Upper lobe of left lung (tissue), 6 donors: ENCODE data around the gene DNAJB13. TPM values are rescaled to one million over a fixed set of nuclear protein-coding genes. Genes with fewer than 3 reads are reported as not detected.

Experiments
- ATAC-seq, 2 donors: fragments of 200-7000 bp; cut with Tn5 transposase; one replicate each; pipeline ENCODE4 v1.9.1; 2022; ENCODE audit warnings: mild to moderate bottlenecking in 2 of 2, moderate library complexity in 2 of 2; ENCODE audit not compliant: low FRiP score in 2 of 2
- DNase-seq, 2 donors: peaks; one replicate each; pipeline ENCODE4 v3.0.0-alpha.2; 2019 to 2020
- H3K27ac ChIP-seq, 4 donors: fragments of 200-600 bp; sonication (generic); one replicate each; pipeline ENCODE4 v1.5.1; 2016 to 2019
- H3K27me3 ChIP-seq, 4 donors: fragments of 200-600 bp; sonication (generic); one replicate each; pipeline ENCODE4 v1.5.1; 2017 to 2019
- H3K36me3 ChIP-seq, 4 donors: fragments of 200-600 bp; sonication (generic); one replicate each; pipeline ENCODE4 v1.5.1; 2016 to 2019
- H3K4me1 ChIP-seq, 4 donors: fragments of 200-600 bp; sonication (generic); one replicate each; pipeline ENCODE4 v1.5.1; 2018 to 2019
- H3K4me3 ChIP-seq, 4 donors: fragments of 200-600 bp; sonication (generic); one replicate each; pipeline ENCODE4 v1.5.1; 2017 to 2019; ENCODE audit warnings: mild to moderate bottlenecking in 2 of 4, moderate library complexity in 1 of 4
- H3K9me3 ChIP-seq, 4 donors: fragments of 200-600 bp; sonication (generic); one replicate each; pipeline ENCODE4 v1.5.1; 2018 to 2019
- CTCF ChIP-seq, 6 experiments: fragments of 450-650 bp in 4 of 6; fragments of 200-600 bp in 2 of 6; sonication (generic) in 2 of 6; IDR thresholded peaks; one replicate each; pipeline ENCODE4 v1.5.1; 2016 to 2019; ENCODE audit warnings: antibody characterized with exemption in 6 of 6
- EP300 ChIP-seq, 4 donors: sonication (generic); formaldehyde crosslinking; IDR thresholded peaks; one replicate each; pipeline ENCODE4 v1.5.1; 2017; ENCODE audit warnings: antibody characterized with exemption in 4 of 4, control low read depth in 2 of 4
- POLR2A ChIP-seq, 4 donors: fragments of 450-650 bp; IDR thresholded peaks; one replicate each; pipeline ENCODE4 v1.5.1; 2016 to 2017; ENCODE audit warnings: antibody characterized with exemption in 4 of 4, mild to moderate bottlenecking in 2 of 4
- POLR2AphosphoS5 ChIP-seq, 2 donors: sonication (generic); formaldehyde crosslinking; IDR thresholded peaks; one replicate each; pipeline ENCODE4 v1.5.1; 2017; ENCODE audit warnings: antibody characterized with exemption in 2 of 2
- WGBS, 2 donors: methylation state at CpG; one replicate each; pipeline ENCODE4 v1.1.5; 2017 to 2018; 5-methylcytosine and 5-hydroxymethylcytosine counted together
- total RNA-seq, 6 donors: library from RNA; depleted of rRNA in 4 of 6; stranded (reverse); fragments of >200 nt in 4 of 6; gene quantifications; one replicate each; pipeline versions ENCODE4 v1.1.0 to v1.2.1, GENCODE V29; 2016 to 2021
- donor health status: DM: no; HTN: no; CAD: no; lungs with moderate emphysema.
- donor health status: DM: no; HTN: yes; CAD: no; lungs with severe emphysema.

DNAJB13 gene
- total RNA-seq, 6 donors from 2014 or later: 0.49 to 16.5 (median 6.3) TPM

DNA sequence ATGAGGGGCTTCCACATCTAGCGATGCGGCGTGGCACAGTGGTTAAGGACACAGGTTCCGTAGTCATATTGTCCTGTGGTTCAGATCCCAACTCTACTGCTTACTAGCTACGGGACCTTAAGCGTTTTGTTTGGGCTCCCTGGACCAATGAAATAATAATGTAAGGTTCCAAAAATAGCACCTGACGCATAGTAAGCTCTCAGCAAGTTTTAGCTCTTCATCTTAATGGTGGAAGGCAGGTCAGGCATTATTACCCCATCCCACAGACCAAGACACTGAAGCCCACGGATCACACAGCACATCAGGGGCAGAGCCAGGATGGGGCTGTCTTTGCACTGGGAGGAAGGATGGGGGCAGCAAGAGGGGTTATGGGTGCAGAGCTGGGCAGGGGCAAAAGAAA, 13.0 kb downstream of the DNAJB13 start:
- no peaks in the 10 kb centered on the region for H3K36me3 ChIP-seq
- no peaks in the 10 kb centered on the region for H3K9me3 ChIP-seq
- ATAC-seq (no peak), DNase-seq (no peak)
- peaks cover 0 to 13% (median 6%) of the 10 kb centered on the region in 4 donors for H3K4me1 ChIP-seq
- H3K27me3 ChIP-seq: no peaks in the 10 kb centered on the region
- no peak overlapping the region for H3K27ac ChIP-seq
- H3K4me3 ChIP-seq: no peak overlapping the region
- TF ChIP-seq POLR2AphosphoS5 (IDR thresholded peaks at IDR 0.05) (no peak), CTCF (IDR thresholded peaks at IDR 0.05) (no peak), EP300 (IDR thresholded peaks at IDR 0.05) (no peak), POLR2A (IDR thresholded peaks at IDR 0.05) (no peak)
- WGBS, 2 donors: 75 to 78% methylated on average over 8 of the region's 8 CpGs

- ATAC-seq (no peak), DNase-seq (no peak)
- H3K9me3 ChIP-seq: no peaks in the 10 kb centered on the region
- no peak overlapping the region for H3K4me3 ChIP-seq
- TF ChIP-seq POLR2AphosphoS5 (IDR thresholded peaks at IDR 0.05) (no peak), POLR2A (IDR thresholded peaks at IDR 0.05) (no peak), CTCF (IDR thresholded peaks at IDR 0.05) (no peak), EP300 (IDR thresholded peaks at IDR 0.05) (no peak)
- 65 to 68% methylated on average over 9 to 10 of the region's 10 CpGs for WGBS, 2 donors
- H3K27me3 ChIP-seq: no peaks in the 10 kb centered on the region
- no peak overlapping the region for H3K27ac ChIP-seq
- no peaks in the 10 kb centered on the region for H3K36me3 ChIP-seq
- peaks cover 0 to 13% (median 6%) of the 10 kb centered on the region in 4 donors for H3K4me1 ChIP-seq
These were observed 14.4 kb downstream of the DNAJB13 start for GRCh38 chr11:73965076-73965763.

GRCh38 chr11:73965764-73966121, 14.9 kb downstream of the DNAJB13 start:
- H3K4me1 ChIP-seq: peaks cover 0 to 13% (median 6%) of the 10 kb centered on the region in 4 donors
- WGBS, 2 donors: 58% methylated on average over 2 of the region's 2 CpGs; no CpG with 5 or more reads in 1 of the 2 donors
- ATAC-seq: no peak

DNA sequence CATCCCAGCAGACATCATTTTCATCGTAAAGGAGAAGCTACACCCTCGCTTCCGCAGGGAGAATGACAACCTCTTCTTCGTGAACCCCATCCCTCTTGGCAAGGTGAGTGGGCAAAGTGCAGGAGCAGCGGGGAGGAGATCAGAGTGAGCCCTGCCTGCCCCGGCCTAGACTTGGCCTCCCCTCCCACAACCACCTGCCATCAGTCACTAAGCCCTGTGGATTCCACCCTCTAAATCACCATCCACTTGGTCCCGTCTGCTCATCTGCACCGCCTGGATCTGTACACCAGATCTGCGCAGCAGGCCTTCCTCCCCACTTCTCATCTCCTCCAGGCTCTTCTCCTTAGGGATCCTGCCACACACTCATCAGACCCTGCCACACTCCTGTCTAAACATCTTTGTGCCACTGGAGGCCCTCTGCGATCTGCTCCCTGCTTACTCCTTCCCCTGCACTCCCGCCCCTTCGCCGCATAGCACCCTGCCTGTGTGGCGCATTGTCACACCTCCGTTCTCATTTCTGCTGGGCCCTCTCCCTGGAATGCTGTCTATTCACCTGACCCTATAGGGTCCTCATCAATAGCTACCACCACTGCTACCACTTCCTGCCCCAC, 17.6 kb downstream of the DNAJB13 start:
- 85 to 93% methylated on average over 12 to 15 of the region's 15 CpGs for WGBS, 2 donors
- ATAC-seq: no peak

More at GRCh38 chr11:73965764-73966121, 14.9 kb downstream of the DNAJB13 start:
- DNase-seq: no peak
- no peaks in the 10 kb centered on the region for H3K36me3 ChIP-seq
- no peak overlapping the region for H3K4me3 ChIP-seq
- H3K27me3 ChIP-seq: no peaks in the 10 kb centered on the region
- no peak overlapping the region for H3K27ac ChIP-seq
- H3K9me3 ChIP-seq: no peaks in the 10 kb centered on the region
- TF ChIP-seq EP300 (IDR thresholded peaks at IDR 0.05) (no peak), POLR2A (IDR thresholded peaks at IDR 0.05) (no peak), CTCF (IDR thresholded peaks at IDR 0.05) (no peak), POLR2AphosphoS5 (IDR thresholded peaks at IDR 0.05) (no peak)

More for the DNA sequence above, 17.6 kb downstream of the DNAJB13 start:
- TF ChIP-seq CTCF (IDR thresholded peaks at IDR 0.05) (no peak), POLR2A (IDR thresholded peaks at IDR 0.05) (no peak)
- Histone ChIP-seq H3K36me3 (no peaks in the 10 kb centered on the region), H3K27ac (no peak overlapping the region), H3K4me1 (peaks cover 6 to 13% (median 9%) of the 10 kb centered on the region in 4 donors), H3K27me3 (no peaks in the 10 kb centered on the region), H3K4me3 (no peak overlapping the region), H3K9me3 (no peaks in the 10 kb centered on the region)
- DNase-seq: no peak
